ENCODE data around the gene SNAPC1.
A peak's percentile ranks its signal among the peaks of the same experiment; 100 is the strongest.

SNAPC1 gene, protein sequence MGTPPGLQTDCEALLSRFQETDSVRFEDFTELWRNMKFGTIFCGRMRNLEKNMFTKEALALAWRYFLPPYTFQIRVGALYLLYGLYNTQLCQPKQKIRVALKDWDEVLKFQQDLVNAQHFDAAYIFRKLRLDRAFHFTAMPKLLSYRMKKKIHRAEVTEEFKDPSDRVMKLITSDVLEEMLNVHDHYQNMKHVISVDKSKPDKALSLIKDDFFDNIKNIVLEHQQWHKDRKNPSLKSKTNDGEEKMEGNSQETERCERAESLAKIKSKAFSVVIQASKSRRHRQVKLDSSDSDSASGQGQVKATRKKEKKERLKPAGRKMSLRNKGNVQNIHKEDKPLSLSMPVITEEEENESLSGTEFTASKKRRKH

DNA sequence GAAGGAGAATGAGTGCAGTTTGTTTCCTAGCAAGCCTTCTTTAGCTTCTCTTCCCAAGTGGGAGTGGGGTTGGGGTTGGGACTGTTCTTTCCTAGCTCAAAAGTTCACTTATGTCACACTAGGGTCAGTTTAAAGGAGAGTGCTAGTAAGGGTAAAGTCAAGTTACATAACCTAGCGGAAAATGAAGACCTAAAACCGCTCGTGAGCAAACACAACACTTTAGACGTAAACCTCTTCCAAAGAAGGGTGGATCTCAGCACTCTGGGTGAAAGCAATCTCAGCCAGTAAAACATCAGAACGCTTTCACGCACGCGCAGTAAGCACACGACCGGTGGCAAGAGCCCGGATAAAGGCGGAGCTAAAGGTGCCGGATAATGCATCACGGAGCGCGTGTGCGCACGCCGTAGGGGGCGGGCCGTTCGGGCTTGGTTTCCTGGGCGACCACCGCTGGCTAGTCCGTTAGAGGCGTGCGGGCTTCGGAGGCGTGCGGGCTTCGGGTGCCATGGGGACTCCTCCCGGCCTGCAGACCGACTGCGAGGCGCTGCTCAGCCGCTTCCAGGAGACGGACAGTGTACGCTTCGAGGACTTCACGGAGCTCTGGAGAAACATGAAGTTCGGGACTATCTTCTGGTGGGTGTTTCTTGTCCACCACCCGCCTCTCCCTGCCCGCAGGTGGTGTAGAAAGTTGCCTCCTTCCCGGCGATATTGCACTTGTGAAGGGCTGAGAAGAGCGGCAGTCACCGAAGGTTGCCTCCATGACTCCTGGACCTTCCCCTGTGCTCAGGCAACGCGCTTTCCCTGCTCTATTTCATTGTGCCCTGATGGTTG lies at the start of gene SNAPC1:
Gene SNAPC1, plus strand, starts transcription at position 462 of the 828 bp plus-strand sequence. Its CDS starts 41 bp downstream, at position 503.
- H3K36me3 ChIP-seq (ENCODE audit: control insufficient read depth, insufficient read depth, low read length): no peaks in the 10 kb centered on the region
- no peaks in the 10 kb centered on the region for H3K9me3 ChIP-seq (ENCODE audit: control insufficient read depth, low read length)
- peaks cover 6% of the 10 kb centered on the region for H3K4me1 ChIP-seq (ENCODE audit: control insufficient read depth, insufficient read depth, low read length)
- no peaks in the 10 kb centered on the region for H3K27me3 ChIP-seq (ENCODE audit: control insufficient read depth, insufficient read depth, low read length)
- H3K9ac ChIP-seq (ENCODE audit: low read length): peak within 1 kb of the TSS; percentile 78
- H3K4me3 ChIP-seq (ENCODE audit: low read length): peak within 1 kb of the TSS; percentile 99

- Histone ChIP-seq H3K9ac (ENCODE audit: low read length) (no peak overlapping the region), H3K27me3 (ENCODE audit: control insufficient read depth, insufficient read depth, low read length) (no peaks in the 10 kb centered on the region), H3K4me1 (ENCODE audit: control insufficient read depth, insufficient read depth, low read length) (peaks cover 18% of the 10 kb centered on the region), H3K9me3 (ENCODE audit: control insufficient read depth, low read length) (no peaks in the 10 kb centered on the region), H3K36me3 (ENCODE audit: control insufficient read depth, insufficient read depth, low read length) (no peaks in the 10 kb centered on the region), H3K4me3 (ENCODE audit: low read length) (no peak overlapping the region)
These were observed 48.3 kb upstream of the SNAPC1 start for GRCh38 chr14:61713724-61714437.

- Histone ChIP-seq H3K4me1 (ENCODE audit: control insufficient read depth, insufficient read depth, low read length) (peaks cover 18% of the 10 kb centered on the region), H3K9ac (ENCODE audit: low read length) (no peak overlapping the region), H3K4me3 (ENCODE audit: low read length) (no peak overlapping the region), H3K27me3 (ENCODE audit: control insufficient read depth, insufficient read depth, low read length) (no peaks in the 10 kb centered on the region), H3K9me3 (ENCODE audit: control insufficient read depth, low read length) (no peaks in the 10 kb centered on the region), H3K36me3 (ENCODE audit: control insufficient read depth, insufficient read depth, low read length) (no peaks in the 10 kb centered on the region)
These were observed 45.3 kb upstream of the SNAPC1 start for GRCh38 chr14:61716956-61717355.

GRCh38 chr14:61718039-61718438 lies 44.2 kb upstream of the SNAPC1 start:
- H3K27me3 ChIP-seq (ENCODE audit: control insufficient read depth, insufficient read depth, low read length): no peaks in the 10 kb centered on the region
- H3K9me3 ChIP-seq (ENCODE audit: control insufficient read depth, low read length): no peaks in the 10 kb centered on the region
- H3K4me3 ChIP-seq (ENCODE audit: low read length): no peak overlapping the region
- no peak overlapping the region for H3K9ac ChIP-seq (ENCODE audit: low read length)
- H3K4me1 ChIP-seq (ENCODE audit: control insufficient read depth, insufficient read depth, low read length): peaks cover 9% of the 10 kb centered on the region
- no peaks in the 10 kb centered on the region for H3K36me3 ChIP-seq (ENCODE audit: control insufficient read depth, insufficient read depth, low read length)

- Histone ChIP-seq H3K4me1 (ENCODE audit: control insufficient read depth, insufficient read depth, low read length) (peaks cover 9% of the 10 kb centered on the region), H3K9ac (ENCODE audit: low read length) (no peak overlapping the region), H3K27me3 (ENCODE audit: control insufficient read depth, insufficient read depth, low read length) (no peaks in the 10 kb centered on the region), H3K4me3 (ENCODE audit: low read length) (no peak overlapping the region), H3K9me3 (ENCODE audit: control insufficient read depth, low read length) (no peaks in the 10 kb centered on the region), H3K36me3 (ENCODE audit: control insufficient read depth, insufficient read depth, low read length) (no peaks in the 10 kb centered on the region)
These were observed 42.6 kb upstream of the SNAPC1 start for GRCh38 chr14:61719344-61720293.

GRCh38 chr14:61720294-61720661 lies 41.9 kb upstream of the SNAPC1 start:
- Histone ChIP-seq H3K4me3 (ENCODE audit: low read length) (no peak overlapping the region), H3K9ac (ENCODE audit: low read length) (no peak overlapping the region), H3K27me3 (ENCODE audit: control insufficient read depth, insufficient read depth, low read length) (no peaks in the 10 kb centered on the region), H3K4me1 (ENCODE audit: control insufficient read depth, insufficient read depth, low read length) (peaks cover 9% of the 10 kb centered on the region), H3K36me3 (ENCODE audit: control insufficient read depth, insufficient read depth, low read length) (no peaks in the 10 kb centered on the region), H3K9me3 (ENCODE audit: control insufficient read depth, low read length) (no peaks in the 10 kb centered on the region)

DNA sequence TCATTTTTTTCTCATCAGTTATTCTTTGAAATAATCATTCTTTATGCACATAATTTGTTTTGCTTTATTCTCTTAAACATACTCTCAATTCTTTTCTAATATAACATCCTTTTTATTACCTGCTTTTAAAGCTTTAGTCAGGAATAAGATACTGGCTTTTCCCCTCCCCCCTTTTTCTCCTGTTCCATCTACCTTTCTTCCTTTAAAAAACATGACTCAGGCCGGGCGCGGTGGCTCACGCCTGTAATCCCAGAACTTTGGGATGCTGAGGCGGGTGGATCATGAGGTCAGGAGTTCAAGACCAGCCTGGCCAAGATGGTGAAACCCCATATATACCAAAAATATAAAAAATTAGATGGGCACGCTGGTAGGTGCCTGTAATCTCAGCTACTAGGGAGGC lies 41.5 kb upstream of the SNAPC1 start:
- Histone ChIP-seq H3K4me3 (ENCODE audit: low read length) (no peak overlapping the region), H3K36me3 (ENCODE audit: control insufficient read depth, insufficient read depth, low read length) (no peaks in the 10 kb centered on the region), H3K27me3 (ENCODE audit: control insufficient read depth, insufficient read depth, low read length) (no peaks in the 10 kb centered on the region), H3K9me3 (ENCODE audit: control insufficient read depth, low read length) (no peaks in the 10 kb centered on the region), H3K4me1 (ENCODE audit: control insufficient read depth, insufficient read depth, low read length) (peaks cover 9% of the 10 kb centered on the region), H3K9ac (ENCODE audit: low read length) (no peak overlapping the region)

- Histone ChIP-seq H3K27me3 (ENCODE audit: control insufficient read depth, insufficient read depth, low read length) (no peaks in the 10 kb centered on the region), H3K4me3 (ENCODE audit: low read length) (no peak overlapping the region), H3K9me3 (ENCODE audit: control insufficient read depth, low read length) (no peaks in the 10 kb centered on the region), H3K4me1 (ENCODE audit: control insufficient read depth, insufficient read depth, low read length) (peaks cover 9% of the 10 kb centered on the region), H3K9ac (ENCODE audit: low read length) (no peak overlapping the region), H3K36me3 (ENCODE audit: control insufficient read depth, insufficient read depth, low read length) (no peaks in the 10 kb centered on the region)
These were observed 38.1 kb upstream of the SNAPC1 start for GRCh38 chr14:61724133-61724532.

DNA sequence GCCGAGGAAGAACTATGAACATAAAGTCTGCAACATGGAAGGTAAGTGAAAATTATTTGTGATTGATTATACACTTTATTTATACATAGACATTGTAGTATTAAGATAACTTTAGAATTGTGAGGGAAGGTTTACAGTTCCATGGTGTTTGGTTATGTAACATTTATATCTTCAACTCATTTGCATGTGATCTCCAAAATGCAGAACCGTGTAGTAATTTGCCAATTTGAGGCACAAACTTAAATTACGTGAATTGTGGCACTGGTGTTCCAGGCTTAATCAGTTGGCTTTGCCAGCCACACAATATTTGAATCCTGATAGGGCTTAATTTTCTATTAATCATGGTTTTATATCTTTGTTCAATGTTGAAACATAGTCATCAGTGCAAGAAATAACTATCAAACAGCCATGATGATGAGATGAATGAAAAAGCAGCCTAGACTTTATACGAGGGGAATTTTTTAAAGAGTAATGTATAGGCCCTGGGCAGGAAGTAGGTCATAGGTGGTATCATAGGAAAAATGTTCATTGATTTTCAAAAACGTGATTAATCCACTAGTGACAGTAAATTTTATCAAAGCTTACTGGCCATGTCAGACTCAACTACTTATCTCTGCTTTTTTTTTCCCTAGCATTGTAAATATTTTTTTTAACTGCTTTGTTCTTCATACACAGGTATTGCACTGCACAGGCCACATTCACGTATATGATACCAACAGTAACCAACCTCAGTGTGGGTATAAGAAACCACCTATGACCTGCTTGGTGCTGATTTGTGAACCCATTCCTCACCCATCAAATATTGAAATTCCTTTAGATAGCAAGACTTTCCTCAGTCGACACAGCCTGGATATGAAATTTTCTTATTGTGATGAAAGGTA lies 35.2 kb upstream of the SNAPC1 start:
- H3K9me3 ChIP-seq (ENCODE audit: control insufficient read depth, low read length): no peaks in the 10 kb centered on the region
- no peak overlapping the region for H3K4me3 ChIP-seq (ENCODE audit: low read length)
- no peaks in the 10 kb centered on the region for H3K4me1 ChIP-seq (ENCODE audit: control insufficient read depth, insufficient read depth, low read length)
- H3K27me3 ChIP-seq (ENCODE audit: control insufficient read depth, insufficient read depth, low read length): no peaks in the 10 kb centered on the region
- no peaks in the 10 kb centered on the region for H3K36me3 ChIP-seq (ENCODE audit: control insufficient read depth, insufficient read depth, low read length)
- H3K9ac ChIP-seq (ENCODE audit: low read length): no peak overlapping the region

DNA sequence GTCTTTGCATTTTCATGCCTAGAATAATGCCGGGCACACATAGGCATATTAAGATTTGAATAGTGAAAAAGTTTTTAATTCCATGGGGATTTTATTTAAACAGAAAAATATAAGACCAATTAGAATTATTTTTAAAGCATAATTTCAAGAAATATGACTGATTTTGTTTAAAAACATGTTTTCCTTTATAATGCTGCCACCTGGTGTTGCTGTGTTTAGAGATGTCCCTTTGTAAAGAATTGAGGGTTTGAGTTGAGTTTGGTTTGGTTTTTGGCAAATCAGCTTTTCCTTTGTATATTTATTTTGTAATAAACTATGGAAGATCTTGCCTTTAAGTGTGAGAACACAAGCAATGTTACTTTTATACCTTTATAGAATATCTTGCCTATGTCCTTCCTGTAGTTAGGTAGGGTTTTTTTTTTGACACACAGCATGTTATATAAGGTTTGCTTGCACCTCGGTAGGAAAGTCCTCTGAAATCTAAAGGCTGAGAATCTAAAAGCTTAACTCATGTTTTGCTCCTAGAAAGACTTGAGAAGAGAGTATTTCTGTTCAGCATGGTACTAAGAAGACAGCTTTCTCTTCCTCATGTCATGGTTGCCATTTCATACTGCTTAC lies 31.4 kb upstream of the SNAPC1 start:
- Histone ChIP-seq H3K4me1 (ENCODE audit: control insufficient read depth, insufficient read depth, low read length) (no peaks in the 10 kb centered on the region), H3K4me3 (ENCODE audit: low read length) (no peak overlapping the region), H3K36me3 (ENCODE audit: control insufficient read depth, insufficient read depth, low read length) (no peaks in the 10 kb centered on the region), H3K27me3 (ENCODE audit: control insufficient read depth, insufficient read depth, low read length) (no peaks in the 10 kb centered on the region), H3K9me3 (ENCODE audit: control insufficient read depth, low read length) (no peaks in the 10 kb centered on the region), H3K9ac (ENCODE audit: low read length) (no peak overlapping the region)

Measured in mucosa of stomach (tissue), 1 donor.